Fibroblast of pulmonary artery (primary cell): ENCODE measurements around the gene TTF1.

Source experiments
- DNase-seq: peaks from one replicate; pipeline ENCODE4 v3.0.0-alpha.2; 2010; ENCODE audit warnings: low read depth
- H3K4me3 ChIP-seq: replicated peaks from 2 replicates; pipeline ENCODE4 v1.5.1; 2011; ENCODE audit warnings: low read depth, mild to moderate bottlenecking, control low read depth, low read length, moderate library complexity
- TF ChIP-seq, protein P1 (sequence below): IDR thresholded peaks from 2 replicates; pipeline ENCODE4 v1.5.1; 2011; ENCODE audit warnings: mild to moderate bottlenecking, control low read depth, low read length, inconsistent platforms; ENCODE audit errors: missing control alignments

Gene TTF1

DNA sequence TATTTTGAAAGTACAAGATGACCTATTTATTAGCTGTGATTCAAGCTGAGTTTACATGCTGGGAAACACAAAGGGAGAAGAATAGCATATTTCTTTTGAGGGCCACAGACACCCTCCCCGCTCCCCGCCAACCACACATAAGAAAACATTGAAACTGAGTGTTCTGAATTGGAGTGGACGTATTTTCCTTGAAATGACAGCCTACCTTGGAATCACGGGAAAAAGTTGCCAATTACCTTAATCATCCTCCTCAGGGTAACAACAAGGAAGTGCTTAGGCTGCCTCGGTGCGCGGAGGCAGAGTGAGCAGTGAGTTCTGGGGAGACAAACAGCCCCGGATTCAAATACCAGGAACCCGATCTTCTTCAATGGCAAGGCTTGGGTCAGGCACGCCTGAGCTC is 34.8 kb upstream of the TTF1 start:
- TF ChIP-seq, protein P1, sequence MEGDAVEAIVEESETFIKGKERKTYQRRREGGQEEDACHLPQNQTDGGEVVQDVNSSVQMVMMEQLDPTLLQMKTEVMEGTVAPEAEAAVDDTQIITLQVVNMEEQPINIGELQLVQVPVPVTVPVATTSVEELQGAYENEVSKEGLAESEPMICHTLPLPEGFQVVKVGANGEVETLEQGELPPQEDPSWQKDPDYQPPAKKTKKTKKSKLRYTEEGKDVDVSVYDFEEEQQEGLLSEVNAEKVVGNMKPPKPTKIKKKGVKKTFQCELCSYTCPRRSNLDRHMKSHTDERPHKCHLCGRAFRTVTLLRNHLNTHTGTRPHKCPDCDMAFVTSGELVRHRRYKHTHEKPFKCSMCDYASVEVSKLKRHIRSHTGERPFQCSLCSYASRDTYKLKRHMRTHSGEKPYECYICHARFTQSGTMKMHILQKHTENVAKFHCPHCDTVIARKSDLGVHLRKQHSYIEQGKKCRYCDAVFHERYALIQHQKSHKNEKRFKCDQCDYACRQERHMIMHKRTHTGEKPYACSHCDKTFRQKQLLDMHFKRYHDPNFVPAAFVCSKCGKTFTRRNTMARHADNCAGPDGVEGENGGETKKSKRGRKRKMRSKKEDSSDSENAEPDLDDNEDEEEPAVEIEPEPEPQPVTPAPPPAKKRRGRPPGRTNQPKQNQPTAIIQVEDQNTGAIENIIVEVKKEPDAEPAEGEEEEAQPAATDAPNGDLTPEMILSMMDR, result no peak
- no peak for DNase-seq
- H3K4me3 ChIP-seq, result no peak overlapping the region

DNA sequence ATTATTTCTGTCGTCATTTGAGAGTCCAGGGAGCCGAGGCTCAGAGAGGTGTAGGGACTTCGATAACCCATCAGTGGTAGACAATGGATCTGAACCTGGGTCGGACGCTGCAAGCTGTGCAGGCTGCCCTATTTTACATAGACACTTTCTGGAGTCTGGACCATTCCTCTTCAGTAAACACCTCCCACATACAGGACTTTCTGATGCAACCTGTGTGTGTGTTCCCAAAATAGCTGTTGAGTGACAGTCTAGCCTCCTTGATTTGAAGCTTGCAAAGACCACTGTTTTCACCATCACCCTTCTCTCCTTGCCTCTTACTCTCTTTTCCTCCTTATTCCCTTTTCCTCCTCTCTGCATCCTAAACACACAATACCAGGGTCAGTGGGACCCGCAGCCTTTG is 34.1 kb upstream of the TTF1 start:
- H3K4me3 ChIP-seq, result no peak overlapping the region
- TF ChIP-seq, protein P1, result no peak

DNA sequence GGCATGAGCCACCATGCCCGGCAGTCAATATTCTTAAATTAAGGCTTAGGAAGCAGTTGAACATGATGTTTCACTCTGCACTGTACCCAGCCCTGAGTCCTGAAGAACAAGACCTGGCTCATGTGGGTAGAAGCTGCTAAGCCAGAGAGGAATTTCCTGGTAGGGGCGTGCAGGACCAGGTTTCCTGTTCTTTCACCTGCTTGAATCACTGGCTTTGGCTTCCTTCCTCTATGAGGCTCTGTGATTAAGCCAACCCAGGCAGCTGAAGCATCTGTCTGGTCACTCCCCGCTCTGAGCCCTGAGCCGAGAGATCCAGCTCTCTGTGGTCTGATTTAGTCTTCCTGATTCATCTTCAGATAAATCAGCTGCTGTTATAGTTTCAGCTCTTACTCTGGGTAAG is 32.5 kb upstream of the TTF1 start:
- TF ChIP-seq, protein P1, result no peak
- DNase-seq, result no peak

More for the DNA sequence above, 34.1 kb upstream of the TTF1 start:
- DNase-seq, result no peak

DNA sequence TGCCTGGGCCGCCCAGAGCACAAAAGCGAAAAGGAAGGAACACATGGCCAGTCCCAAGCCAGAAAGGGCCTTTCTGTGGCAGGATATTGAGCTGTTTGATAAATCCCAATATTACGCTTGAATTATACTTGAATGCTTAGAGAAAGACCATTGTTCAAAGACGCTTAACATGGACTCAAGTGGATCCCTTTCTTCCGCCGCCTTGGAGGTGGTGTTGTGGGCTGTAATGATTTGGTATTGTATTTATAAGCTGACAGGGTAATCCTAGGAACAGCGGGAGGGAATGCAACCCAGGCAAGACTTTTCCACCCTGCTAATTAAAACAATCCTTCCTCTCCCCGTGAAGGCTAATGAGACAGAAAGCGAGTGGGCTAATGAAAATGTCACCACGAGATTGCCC is 28.2 kb upstream of the TTF1 start:
- H3K4me3 ChIP-seq, result no peak overlapping the region
- TF ChIP-seq, protein P1, result no peak
- DNase-seq, result no peak

More for the DNA sequence above, 32.5 kb upstream of the TTF1 start:
- no peak overlapping the region for H3K4me3 ChIP-seq

DNA sequence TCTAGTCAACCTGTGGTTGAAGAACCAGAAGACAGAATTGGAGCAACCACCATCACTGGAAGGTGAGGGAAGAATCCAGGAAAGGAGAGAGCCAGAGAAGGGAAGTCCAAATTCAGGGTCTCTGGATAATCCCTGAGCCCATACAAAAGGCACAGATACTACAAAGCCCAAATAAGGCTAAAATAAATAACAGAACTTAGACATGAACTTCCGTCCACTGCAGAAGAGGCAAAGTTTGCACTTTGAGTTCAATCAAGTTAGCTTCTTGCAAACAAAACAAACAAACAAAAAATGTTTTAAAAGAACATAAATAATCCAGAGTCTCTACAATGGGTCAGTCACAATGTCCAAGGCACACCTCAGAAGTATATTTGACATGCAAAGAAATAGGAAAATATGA is 24.4 kb upstream of the TTF1 start:
- TF ChIP-seq, protein P1, result no peak
- DNase-seq, result no peak

DNA sequence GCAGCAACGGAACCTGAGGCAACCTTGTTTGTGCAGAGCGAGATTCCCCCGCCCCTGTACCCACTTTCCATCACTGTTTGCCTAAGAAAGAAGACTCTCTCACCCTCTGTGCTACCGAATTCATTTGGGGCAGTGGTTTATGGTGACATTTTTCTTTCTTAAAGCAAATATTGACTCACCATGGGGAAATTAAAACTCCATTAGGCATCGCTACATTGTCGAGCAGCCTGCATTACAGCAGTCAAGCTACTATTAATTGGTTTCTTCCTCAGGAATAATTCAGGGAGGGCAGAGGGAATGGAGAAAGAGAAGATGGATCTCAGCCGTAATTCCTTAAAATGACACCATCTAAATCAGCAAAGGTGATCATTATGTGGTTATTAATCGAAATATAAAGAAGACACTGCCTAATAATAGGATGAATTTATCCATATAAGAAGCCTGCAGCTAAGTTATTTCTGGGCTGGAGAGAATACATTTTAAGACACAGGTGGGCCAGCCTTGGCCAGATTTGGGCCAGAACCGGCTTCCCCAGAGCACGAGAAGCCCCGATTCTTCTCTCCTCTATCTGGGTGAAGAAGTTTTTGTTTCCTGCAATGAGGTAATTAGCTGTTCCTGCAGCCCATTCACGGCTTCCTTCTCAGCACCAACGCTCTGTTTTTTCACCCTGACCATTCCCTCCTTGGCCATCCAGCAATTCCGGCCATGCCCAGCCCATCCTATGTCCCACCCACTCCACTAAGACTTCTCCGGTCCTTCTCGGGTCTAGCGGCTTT is 20.2 kb upstream of the TTF1 start:
- no peak overlapping the region for H3K4me3 ChIP-seq
- TF ChIP-seq, protein P1, result no peak
- no peak for DNase-seq

More for the DNA sequence above, 24.4 kb upstream of the TTF1 start:
- H3K4me3 ChIP-seq, result no peak overlapping the region

DNA sequence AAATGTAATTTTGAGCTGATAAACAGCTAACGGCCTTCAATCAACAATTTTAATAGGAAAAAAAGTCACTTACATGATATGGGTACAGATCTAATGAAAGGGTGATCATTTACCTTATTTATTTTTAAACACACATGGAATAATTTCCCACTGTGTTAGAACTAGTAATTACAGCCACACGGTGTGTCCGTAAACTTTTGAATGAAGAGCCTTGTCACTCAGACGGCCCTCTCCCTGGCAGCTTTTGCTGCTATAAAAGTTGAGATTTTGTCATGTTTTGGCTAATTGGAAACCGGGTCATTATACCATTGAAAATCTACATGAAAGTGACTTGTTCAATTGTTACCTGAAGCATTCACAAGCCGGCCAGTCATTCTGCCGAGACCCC is 19.0 kb upstream of the TTF1 start:
- no peak overlapping the region for H3K4me3 ChIP-seq
- TF ChIP-seq, protein P1, result no peak
- DNase-seq, result no peak
